H1 (cell line): ENCODE measurements around the gene LRRC8D. TPM values are rescaled to one million over a fixed set of nuclear protein-coding genes. Genes with fewer than 3 reads are reported as not detected.
A peak's percentile ranks its signal among the peaks of the same experiment; 100 is the strongest.

Experiments used
- CTCF ChIA-PET: fragments of 300-600 bp; sonication (Branson Sonifier 250); formaldehyde crosslinking; loops from one replicate; lab custom pipeline; 2021; ENCODE audit not compliant: partially characterized antibody; lab: Charles Lee
- POLR2A ChIA-PET: fragments of 300-600 bp; sonication (Branson Sonifier 250); formaldehyde crosslinking; loops from one replicate; lab custom pipeline; 2021; ENCODE audit warnings: inconsistent platforms; ENCODE audit not compliant: partially characterized antibody; lab: Charles Lee
- DNase-seq, 2 experiments: peaks; one replicate each; pipeline versions ENCODE4 v3.0.0 to v3.0.0-alpha.2; 2010 to 2022; ENCODE audit warnings: low spot score in 2 of 2, low read depth in 1 of 2, mixed read lengths in 1 of 2
- FAIRE-seq: peaks from 2 replicates; lab custom pipeline; 2011; peaks lifted over from hg19 to GRCh38; lab: Jason Lieb, UNC
- H2AFZ ChIP-seq: 2 replicates; pipeline ENCODE4 v1.8.1; 2012; ENCODE audit warnings: low read length, inconsistent platforms
- H2AK5ac ChIP-seq: 2 replicates; pipeline ENCODE4 v1.6.1; 2013; ENCODE audit warnings: low read depth, low read length
- H2BK120ac ChIP-seq: replicated peaks from 2 replicates; pipeline ENCODE3; 2013; ENCODE audit warnings: low read depth, low read length, inconsistent platforms
- H2BK12ac ChIP-seq: 2 replicates; pipeline ENCODE4 v1.6.1; 2013; ENCODE audit warnings: low read depth, low read length
- H2BK15ac ChIP-seq: 2 replicates; pipeline ENCODE4 v1.6.1; 2013; ENCODE audit warnings: low read length
- H2BK20ac ChIP-seq: 2 replicates; pipeline ENCODE4 v1.6.1; 2013; ENCODE audit warnings: low read length
- H2BK5ac ChIP-seq: 2 replicates; pipeline ENCODE4 v1.6.1; 2013; ENCODE audit warnings: low read depth, low read length
- H3K14ac ChIP-seq: 2 replicates; pipeline ENCODE4 v1.6.1; 2013; ENCODE audit warnings: inconsistent platforms; ENCODE audit not compliant: insufficient read length
- H3K18ac ChIP-seq: 2 replicates; pipeline ENCODE4 v1.6.1; 2013; ENCODE audit warnings: low read length; ENCODE audit errors: extremely low read depth
- H3K23ac ChIP-seq: 2 replicates; pipeline ENCODE4 v1.6.1; 2013; ENCODE audit warnings: inconsistent platforms; ENCODE audit not compliant: insufficient read length
- H3K23me2 ChIP-seq: 2 replicates; pipeline ENCODE4 v1.6.1; 2013; ENCODE audit warnings: low read depth, low read length
- H3K27ac ChIP-seq: 2 replicates; pipeline ENCODE4 v1.6.1; 2011; ENCODE audit warnings: low read depth, low read length, inconsistent platforms
- H3K27me3 ChIP-seq, 4 experiments: replicated peaks in 1 of 4; 1 replicate in 1 of 4; 2 replicates in 3 of 4; pipeline versions ENCODE4 v1.6.1 to v1.8.1; 2011 to 2013; ENCODE audit warnings: low read length in 3 of 4, mild to moderate bottlenecking in 3 of 4, inconsistent platforms in 2 of 4, mixed read lengths in 2 of 4, moderate library complexity in 1 of 4; ENCODE audit not compliant: control insufficient read depth in 3 of 4, insufficient read depth in 3 of 4; ENCODE audit errors: extremely low read depth in 1 of 4
- H3K36me3 ChIP-seq, 4 experiments: 2 replicates each; pipeline versions ENCODE4 v1.6.1 to v1.8.1; 2011 to 2013; ENCODE audit warnings: mild to moderate bottlenecking in 4 of 4, low read length in 3 of 4, moderate library complexity in 2 of 4, control low read depth in 1 of 4, inconsistent platforms in 1 of 4; ENCODE audit not compliant: insufficient read depth in 4 of 4, control insufficient read depth in 2 of 4
- H3K4ac ChIP-seq: replicated peaks from 2 replicates; pipeline ENCODE3; 2013; ENCODE audit warnings: low read length, low read depth, mixed read lengths, inconsistent platforms; ENCODE audit not compliant: insufficient read length
- H3K4me1 ChIP-seq, 4 experiments: replicated peaks in 1 of 4; 1 replicate in 1 of 4; 2 replicates in 3 of 4; pipeline versions ENCODE4 v1.6.1 to v1.8.1; 2011 to 2013; ENCODE audit warnings: low read length in 3 of 4, inconsistent platforms in 2 of 4, mixed read lengths in 1 of 4; ENCODE audit not compliant: insufficient read depth in 4 of 4, control insufficient read depth in 3 of 4
- H3K4me2 ChIP-seq, 2 experiments: 2 replicates each; pipeline versions ENCODE4 v1.6.1 to v1.8.1; 2011 to 2013; ENCODE audit warnings: low read depth in 2 of 2, low read length in 2 of 2, control low read depth in 1 of 2, inconsistent platforms in 1 of 2, mild to moderate bottlenecking in 1 of 2; ENCODE audit not compliant: insufficient read depth in 1 of 2
- H3K4me3 ChIP-seq, 4 experiments: fragments of 200-600, 300-600 bp in 1 of 4; sonication (generic), shearing (Covaris generic), sonication (Bioruptor Twin) in 1 of 4; 2 replicates each; pipeline versions ENCODE4 v1.5.1 to v1.8.1; 2011 to 2016; ENCODE audit warnings: low read length in 4 of 4, low read depth in 3 of 4, control low read depth in 2 of 4, inconsistent platforms in 2 of 4, mild to moderate bottlenecking in 2 of 4, mixed read lengths in 1 of 4, moderate library complexity in 1 of 4; ENCODE audit not compliant: insufficient read depth in 2 of 4; ENCODE audit errors: extremely low read depth in 1 of 4
- H3K56ac ChIP-seq: replicated peaks from 2 replicates; pipeline ENCODE3; 2013; ENCODE audit warnings: low read depth, mild to moderate bottlenecking, mixed read lengths, low read length, inconsistent platforms; ENCODE audit not compliant: insufficient read length
- H3K79me1 ChIP-seq: 2 replicates; pipeline ENCODE4 v1.6.1; 2013; ENCODE audit warnings: low read depth, low read length, control low read depth
- H3K79me2 ChIP-seq, 2 experiments: 2 replicates each; pipeline versions ENCODE4 v1.6.1 to v1.8.1; 2012 to 2013; ENCODE audit warnings: low read length in 2 of 2, mild to moderate bottlenecking in 2 of 2, inconsistent platforms in 1 of 2; ENCODE audit not compliant: insufficient read depth in 2 of 2, control insufficient read depth in 1 of 2
- H3K9ac ChIP-seq, 4 experiments: replicated peaks in 1 of 4; 1 replicate in 1 of 4; 2 replicates in 3 of 4; pipeline versions ENCODE4 v1.6.1 to v1.8.1; 2011 to 2013; ENCODE audit warnings: low read depth in 3 of 4, low read length in 3 of 4, control low read depth in 2 of 4, mild to moderate bottlenecking in 2 of 4, moderate library complexity in 2 of 4, inconsistent platforms in 1 of 4; ENCODE audit errors: extremely low read depth in 1 of 4
- H3K9me3 ChIP-seq, 2 experiments: 2 replicates each; pipeline versions ENCODE4 v1.6.1 to v1.8.1; 2012 to 2013; ENCODE audit warnings: mild to moderate bottlenecking in 2 of 2, moderate library complexity in 2 of 2, control low read depth in 1 of 2, inconsistent platforms in 1 of 2, low read depth in 1 of 2, low read length in 1 of 2, mixed read lengths in 1 of 2; ENCODE audit not compliant: insufficient read depth in 2 of 2
- H4K20me1 ChIP-seq, 2 experiments: replicated peaks in 1 of 2; 2 replicates each; pipeline versions ENCODE3 to v1.8.1; 2011 to 2013; ENCODE audit warnings: inconsistent platforms in 2 of 2, low read length in 2 of 2, mild to moderate bottlenecking in 1 of 2; ENCODE audit not compliant: insufficient read depth in 2 of 2, control insufficient read depth in 1 of 2
- H4K5ac ChIP-seq: 2 replicates; pipeline ENCODE4 v1.6.1; 2013; ENCODE audit warnings: low read length, low read depth, mixed read lengths, inconsistent platforms; ENCODE audit not compliant: insufficient read length
- H4K8ac ChIP-seq: 2 replicates; pipeline ENCODE4 v1.8.0; 2013; ENCODE audit warnings: mild to moderate bottlenecking, moderate library complexity, low read length, inconsistent platforms; ENCODE audit not compliant: insufficient read depth; ENCODE audit errors: extremely low read depth
- H4K91ac ChIP-seq: replicated peaks from 2 replicates; pipeline ENCODE3; 2013; ENCODE audit warnings: low read length, mixed read lengths, inconsistent platforms; ENCODE audit not compliant: insufficient read length
- JUND ChIP-seq: IDR thresholded peaks from 2 replicates; pipeline ENCODE4 v1.6.1; 2011; ENCODE audit warnings: mild to moderate bottlenecking, improper control_type of control experiment, low read length
- RAD21 ChIP-seq, 2 experiments: IDR thresholded peaks in 1 of 2; conservative IDR thresholded peaks in 1 of 2; 2 replicates each; pipeline ENCODE4 v1.6.1; 2011; ENCODE audit warnings: low read depth in 2 of 2, low read length in 2 of 2, improper control_type of control experiment in 1 of 2, inconsistent platforms in 1 of 2, mild to moderate bottlenecking in 1 of 2, moderate library complexity in 1 of 2
- SP1 ChIP-seq: IDR thresholded peaks from 2 replicates; pipeline ENCODE4 v1.6.1; 2011; ENCODE audit warnings: low read depth, low read length
- WGBS, 2 experiments: shearing (Covaris generic) in 1 of 2; methylation state at CpG; one replicate each; pipeline versions ENCODE4 v1.1.6 to v1.1.7; 2013 to 2015; ENCODE audit warnings: low lambda C conversion rate in 2 of 2, mixed read lengths in 2 of 2, inconsistent platforms in 1 of 2, low coverage in 1 of 2, missing lambda C conversion rate in 1 of 2; ENCODE audit not compliant: insufficient replicate concordance in 2 of 2, insufficient coverage in 1 of 2, insufficient read length in 1 of 2; ENCODE audit errors: extremely low coverage in 1 of 2, missing lambda C conversion rate in 1 of 2; 5-methylcytosine and 5-hydroxymethylcytosine counted together
- polyA plus RNA-seq, 7 experiments: library from polyadenylated mRNA; depleted of rRNA in 3 of 7; stranded (reverse) in 5 of 7; unstranded in 2 of 7; fragments of >200 nt in 5 of 7; fragments of 200-250 nt in 2 of 7; gene quantifications; 1 replicate in 5 of 7; 2 replicates in 1 of 7; 4 replicates in 1 of 7; pipeline versions ENCODE4 v1.2.1 to v1.2.3, GENCODE V29; 2011 to 2013; ENCODE audit warnings: missing spikeins in 2 of 7, mixed read lengths in 2 of 7
- total RNA-seq: library from RNA; stranded (reverse); fragmentation: NEBNext Ultra II Directional; extraction: Animal tissue kit (Norgen Biotek cat#: 25700); gene quantifications from 2 replicates; pipeline ENCODE4 v1.2.1, GENCODE V29; 2021

Gene LRRC8D
- total and polyA plus RNA-seq, 2 of the 8 experiments (the other 6 are each of a cell fraction or from before 2014, with no cell fraction given) = 42.0 to 58.5 TPM

DNA sequence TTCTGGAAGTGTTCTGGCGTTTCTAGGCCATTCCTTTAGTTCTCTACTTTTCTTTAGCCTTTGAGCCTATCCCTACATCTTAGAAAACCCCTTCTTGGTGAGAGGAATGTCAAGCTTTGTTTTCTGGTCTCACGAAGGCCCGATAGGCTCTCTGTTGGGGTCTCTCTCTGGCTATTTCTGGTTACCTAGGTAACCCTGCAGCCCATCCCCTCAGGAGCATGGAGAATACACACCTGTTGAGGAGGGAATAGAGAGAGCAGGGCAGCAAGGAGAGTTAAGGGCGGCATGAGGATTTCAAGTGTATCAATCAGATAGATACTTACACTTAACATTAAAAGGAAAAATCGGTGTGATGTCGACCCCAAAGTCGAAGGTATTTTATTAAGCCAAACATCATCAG, 45.7 kb downstream of the LRRC8D start:
- Histone ChIP-seq H3K4ac (no peak overlapping the region), H2BK12ac (no peak overlapping the region), H3K27me3 (no peaks in the 10 kb centered on the region), H3K36me3 (peaks cover 0 to 11% (median 3%) of the 10 kb centered on the region in 4 experiments; a peak in 4 of 8 replicates), H2BK20ac (no peak overlapping the region), H3K56ac (no peak overlapping the region), H3K14ac (no peak overlapping the region), H2BK15ac (no peak overlapping the region), H3K9me3 (no peaks in the 10 kb centered on the region), H3K23me2 (no peaks in the 10 kb centered on the region), H4K5ac (no peak overlapping the region), H3K23ac (no peak overlapping the region), H4K8ac (no peak overlapping the region), H3K4me2 (no peak overlapping the region), H2AFZ (no peak overlapping the region), H3K18ac (no peak overlapping the region), H3K4me3 (no peak overlapping the region), H4K91ac (no peak overlapping the region), H3K79me2 (peaks cover 0 to 22% of the 10 kb centered on the region in 2 experiments; a peak in 1 of 4 replicates), H2BK120ac (no peak overlapping the region), H3K27ac (no peak overlapping the region), H3K4me1 (peaks cover 0 to 7% (median 2%) of the 10 kb centered on the region in 4 experiments; a peak in 2 of 7 replicates), H3K9ac (no peak overlapping the region), H3K79me1 (no peaks in the 10 kb centered on the region), H4K20me1 (peaks cover 0 to 4% of the 10 kb centered on the region in 2 experiments), H2AK5ac (no peak overlapping the region), H2BK5ac (no peak overlapping the region)
- DNase-seq (no peak), FAIRE-seq (no peak)
- 83% methylated on average over 7 of the region's 7 CpGs; no CpG with 5 or more reads in 1 of the 2 experiments for WGBS, 2 experiments
- 0 out of 4 replicates have a peak, but pooled peaks of 1 of the 2 experiments have one; percentile 1 for TF ChIP-seq RAD21 (IDR thresholded peaks at IDR 0.05 in 1 of 2, conservative IDR thresholded peaks at IDR 0.05 in 1 of 2; ENCODE audit: low read depth in 2 of 2, low read length in 2 of 2)
- no peak for TF ChIP-seq SP1
- no peak for TF ChIP-seq JUND
- CTCF ChIA-PET = no interaction called here
- POLR2A ChIA-PET = interaction anchor here (1.0 kb wide), 1 partner anchor 12 kb away, joined by 3 read pairs; no protein-coding TSS in a partner anchor
